Activated CD4-positive, alpha-beta T cell treated with anti-CD3 and anti-CD28 coated beads, Interleukin-2, amount 50 U/mL, for 24 hours (primary cell): ENCODE results near the gene MRM3.
"Not testable (repeated sequence)": the region's sequence is repeated elsewhere in the genome, so short reads cannot be mapped to it uniquely, and the experiment has no call there.

Source experiments
- DNase-seq, 2 donors: peaks; one replicate each; pipeline ENCODE4 v3.0.0-alpha.2; 2020; ENCODE audit warnings: low read depth in 1 of 2, low spot score in 1 of 2

The MRM3 gene

GRCh38 chr17:753418-753817, 28.7 kb upstream of the MRM3 start:
- no peak for DNase-seq

DNA sequence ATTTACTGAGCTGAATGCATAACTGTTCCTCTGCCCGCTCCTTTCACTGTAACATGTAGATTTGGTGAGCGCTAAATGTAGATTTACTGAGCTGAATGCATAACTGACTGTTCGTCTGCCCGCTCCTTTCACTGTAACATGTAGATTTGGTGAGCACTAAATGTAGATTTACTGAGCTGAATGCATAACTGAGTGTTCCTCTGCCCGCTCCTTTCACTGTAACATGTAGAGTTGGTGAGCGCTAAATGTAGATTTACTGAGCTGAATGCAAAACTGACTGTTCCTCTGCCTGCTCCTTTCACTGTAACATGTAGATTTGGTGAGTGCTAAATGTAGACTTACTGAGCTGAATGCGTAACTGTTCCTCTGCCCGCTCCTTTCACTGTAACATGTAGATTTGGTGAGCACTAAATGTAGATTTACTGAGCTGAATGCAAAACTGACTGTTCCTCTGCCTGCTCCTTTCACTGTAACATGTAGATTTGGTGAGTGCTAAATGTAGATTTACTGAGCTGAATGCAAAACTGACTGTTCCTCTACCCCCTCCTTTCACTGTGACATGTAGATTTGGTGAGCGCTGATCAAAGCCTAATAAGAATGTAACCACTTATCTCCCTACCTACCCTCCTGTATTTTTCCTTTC, 26.7 kb upstream of the MRM3 start:
- not testable (repeated sequence) for DNase-seq

DNA sequence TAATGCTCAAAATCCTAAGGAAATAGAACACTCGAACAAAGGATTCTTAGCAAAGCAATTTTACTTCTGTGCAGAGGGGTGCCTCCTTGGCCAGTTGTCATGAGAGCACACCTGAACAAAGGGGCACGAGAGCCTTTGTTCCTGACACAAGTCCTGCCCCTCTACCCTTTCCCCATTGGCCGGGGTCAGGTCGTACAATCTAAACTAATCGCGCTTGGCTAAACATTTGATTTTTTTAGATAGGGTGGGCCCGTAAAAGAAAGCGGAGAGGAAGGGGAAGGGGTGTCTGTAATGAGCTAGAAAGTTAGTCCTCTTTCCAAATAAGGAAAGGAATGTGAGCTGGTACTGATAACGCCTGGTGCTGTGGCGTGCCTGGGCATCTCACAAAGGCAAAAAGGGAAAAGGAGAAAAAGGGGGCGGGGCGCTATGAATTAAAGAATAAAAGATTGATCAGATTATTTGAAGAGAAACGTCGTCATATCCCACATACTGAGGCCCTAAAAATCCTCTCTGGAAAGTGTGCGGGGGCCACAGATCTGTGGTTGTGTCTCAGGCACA, 26.1 kb upstream of the MRM3 start:
- DNase-seq, result not testable (repeated sequence)

DNA sequence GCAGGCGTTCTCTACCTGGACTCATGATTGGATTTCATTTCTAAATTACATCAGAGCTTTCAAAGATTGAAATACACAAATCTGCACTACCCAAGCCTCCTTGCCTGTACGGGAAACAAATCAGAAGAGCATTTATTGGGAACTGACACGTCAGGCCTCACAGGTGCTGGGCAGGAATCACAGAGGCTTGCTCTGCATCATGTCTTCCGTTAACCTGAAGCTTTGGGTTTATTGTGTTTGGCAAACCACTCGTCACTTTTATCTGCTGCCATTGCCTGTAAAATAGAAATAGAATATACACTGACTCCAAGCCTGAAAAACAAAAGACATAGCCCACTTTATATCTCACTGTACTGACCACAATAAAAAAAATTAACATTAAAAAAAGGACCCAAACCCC, 22.2 kb upstream of the MRM3 start:
- DNase-seq, result no peak

DNA sequence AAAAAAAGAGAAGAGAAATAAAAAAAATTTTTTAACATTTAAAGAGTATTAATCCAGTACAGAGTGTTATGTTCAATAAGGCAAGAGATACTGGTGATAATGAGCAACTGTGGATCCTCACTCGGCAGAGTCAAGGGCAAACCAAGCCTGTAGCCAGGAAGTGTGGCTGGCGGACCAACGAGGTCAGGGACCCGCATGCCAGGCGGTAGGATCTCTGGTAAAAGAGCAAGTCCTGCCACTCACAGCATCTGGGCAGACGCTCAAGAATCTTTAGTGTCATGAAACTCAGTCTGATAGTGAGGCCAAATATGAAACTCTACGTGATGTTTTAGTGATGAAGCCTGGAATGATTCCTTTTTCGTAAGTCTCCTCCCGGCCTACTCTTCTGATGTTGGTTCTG, 21.8 kb upstream of the MRM3 start:
- no peak for DNase-seq

DNA sequence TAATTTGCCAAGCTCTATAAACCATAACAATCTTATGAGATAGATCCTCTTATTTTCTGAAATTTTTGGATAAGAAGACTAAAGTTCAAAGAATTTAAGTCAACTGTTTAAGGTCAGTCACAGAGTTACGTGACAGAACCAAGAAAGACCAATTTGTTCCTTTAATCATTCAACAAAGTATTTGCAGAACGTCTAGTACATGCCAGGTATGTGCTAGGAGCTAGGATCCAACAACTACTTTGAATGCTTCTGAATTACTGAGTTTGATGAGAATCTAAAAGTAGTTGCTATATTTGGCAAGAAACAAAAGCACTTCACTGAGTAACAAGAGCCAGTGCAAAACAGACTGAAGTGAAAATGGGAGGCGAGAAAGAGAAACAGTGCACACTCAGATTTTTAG, 15.1 kb upstream of the MRM3 start:
- DNase-seq, result no peak

DNA sequence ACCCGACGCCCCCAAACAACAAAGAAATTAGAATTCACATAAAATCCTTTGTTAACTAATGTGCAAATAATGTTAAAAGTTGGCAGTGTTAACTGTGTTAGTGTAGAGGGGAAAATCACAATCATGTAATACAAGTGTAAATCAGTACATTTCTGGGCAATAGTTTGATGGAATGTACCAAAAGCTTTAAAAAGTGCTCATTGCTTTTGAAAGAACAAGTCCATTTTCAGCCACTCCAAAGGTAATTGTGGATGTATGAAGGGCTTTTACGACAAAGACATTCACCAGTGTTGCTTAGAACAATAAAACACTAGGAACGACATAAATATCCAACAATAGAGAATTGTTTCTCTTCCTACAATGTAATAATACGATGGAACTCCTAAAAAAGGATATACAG, 9.1 kb upstream of the MRM3 start:
- DNase-seq, result no peak

- DNase-seq, result no peak
Observed at GRCh38 chr17:773467-774312, 8.5 kb upstream of the MRM3 start.

GRCh38 chr17:774313-774584, 7.9 kb upstream of the MRM3 start:
- no peak for DNase-seq

- no peak for DNase-seq
Observed at GRCh38 chr17:778096-778495, 4.1 kb upstream of the MRM3 start.

- no peak for DNase-seq
Observed at GRCh38 chr17:784143-784542, 2.0 kb downstream of the MRM3 start.

DNA sequence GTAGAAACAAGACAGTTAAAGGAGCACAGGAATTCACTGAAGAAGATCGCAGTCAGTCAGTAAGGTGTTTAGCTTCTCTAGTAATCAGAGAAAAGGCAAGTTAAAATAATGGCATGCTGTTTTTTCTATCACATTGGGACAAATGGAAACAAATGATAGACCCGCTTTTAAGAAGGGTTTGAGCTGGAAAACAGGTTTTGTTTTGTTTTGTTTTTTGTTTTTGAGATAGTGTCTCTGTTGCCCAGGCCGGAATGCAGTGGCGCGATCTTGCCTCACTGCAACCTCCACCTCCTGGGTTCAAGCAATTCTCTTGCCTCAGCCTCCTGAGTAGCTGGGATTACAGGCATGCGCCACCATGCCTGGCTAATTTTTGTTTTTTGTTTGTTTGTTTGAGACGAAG, 3.7 kb downstream of the MRM3 start:
- DNase-seq, result not testable (repeated sequence)

- no peak for DNase-seq
Observed at GRCh38 chr17:787641-788221, 5.6 kb downstream of the MRM3 start.

GRCh38 chr17:788551-788950, 6.4 kb downstream of the MRM3 start:
- no peak for DNase-seq

DNA sequence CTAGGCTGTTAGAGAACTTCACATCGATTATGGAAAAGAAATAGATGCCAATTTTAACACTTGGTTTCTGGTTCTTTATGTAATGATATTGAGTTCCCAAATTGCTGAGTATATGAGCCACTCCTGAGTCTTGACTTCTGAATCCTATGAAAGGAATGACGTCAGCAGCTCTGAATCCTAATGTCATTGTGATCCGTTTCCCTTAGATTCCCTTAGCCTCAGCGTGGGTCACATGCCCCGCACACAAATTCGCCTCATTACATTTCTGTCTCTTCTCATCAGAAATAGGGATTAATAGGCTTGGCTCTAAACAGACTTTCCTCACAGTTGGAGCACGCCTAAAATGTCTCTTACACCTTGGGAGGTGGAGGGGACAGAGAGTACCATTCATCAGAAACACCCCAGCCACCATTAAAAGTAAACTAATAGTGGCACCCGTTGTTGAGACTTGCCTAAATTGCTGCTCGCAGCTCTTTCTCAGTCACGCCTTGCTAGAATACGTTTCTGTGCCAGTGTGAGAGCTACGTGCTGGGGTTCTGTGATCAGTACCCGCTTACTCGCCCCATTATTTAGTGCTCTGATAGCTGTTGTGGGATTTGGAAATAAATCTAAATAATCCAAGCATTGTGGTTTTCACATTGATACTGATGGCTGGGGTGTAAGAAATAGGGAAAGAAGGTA, 7.1 kb downstream of the MRM3 start:
- no peak for DNase-seq

DNA sequence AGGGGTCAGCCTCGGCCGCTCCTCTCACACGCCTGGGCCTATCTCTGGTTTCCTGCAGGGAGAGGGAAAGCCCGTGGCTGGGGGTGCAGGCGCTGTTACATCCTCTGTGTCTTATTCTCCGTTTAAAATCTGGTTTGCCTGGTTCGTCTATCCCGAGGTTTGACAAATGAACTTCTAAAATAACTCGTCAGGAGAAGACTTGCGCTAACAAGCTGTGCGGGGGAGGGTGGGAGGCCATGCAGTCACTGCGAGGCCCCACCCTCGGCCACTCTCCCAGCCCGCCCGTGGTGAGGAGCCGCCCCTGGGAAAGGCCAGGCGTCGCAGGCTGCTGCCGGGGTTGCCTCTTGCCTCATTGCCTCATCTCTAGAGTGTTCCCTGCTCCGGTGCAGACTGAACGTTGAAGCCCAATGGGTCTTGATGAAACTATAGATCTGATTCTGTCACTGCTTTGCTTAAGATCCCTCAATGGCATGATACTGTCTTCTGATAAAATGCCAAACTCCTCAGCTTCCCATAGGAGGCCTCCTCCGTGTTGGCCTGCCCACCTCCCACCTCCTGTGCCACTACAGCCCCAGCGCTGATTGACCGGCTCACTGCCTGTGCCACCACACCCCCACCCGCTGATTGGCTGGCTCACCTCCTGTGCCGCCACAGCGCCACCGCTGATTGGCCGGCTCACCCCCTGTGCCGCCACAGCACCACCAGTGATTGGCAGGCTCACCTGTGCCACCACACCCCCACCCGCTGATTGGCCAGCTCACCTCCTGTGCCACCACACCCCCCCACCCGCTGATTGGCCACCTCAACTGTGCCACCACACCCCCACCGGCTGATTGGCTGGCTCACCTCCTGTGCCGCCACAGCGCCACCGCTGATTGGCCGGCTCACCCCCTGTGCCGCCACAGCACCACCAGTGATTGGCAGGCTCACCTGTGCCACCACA, 8.0 kb downstream of the MRM3 start:
- DNase-seq, result not testable (repeated sequence)

DNA sequence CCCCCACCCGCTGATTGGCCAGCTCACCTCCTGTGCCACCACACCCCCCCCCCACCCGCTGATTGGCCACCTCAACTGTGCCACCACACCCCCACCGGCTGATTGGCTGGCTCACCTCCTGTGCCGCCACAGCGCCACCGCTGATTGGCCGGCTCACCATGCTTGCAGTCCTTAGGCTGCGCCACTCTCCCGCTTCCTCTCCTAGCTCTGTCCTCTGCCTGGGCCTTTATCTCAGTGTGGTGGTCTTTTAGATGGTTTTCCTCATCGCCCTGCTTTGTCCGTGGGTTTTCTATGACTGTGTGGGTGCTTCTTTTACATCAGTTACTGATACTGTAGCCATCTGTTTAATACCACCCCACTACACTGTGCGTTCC, 8.7 kb downstream of the MRM3 start:
- DNase-seq, result not testable (repeated sequence)

DNA sequence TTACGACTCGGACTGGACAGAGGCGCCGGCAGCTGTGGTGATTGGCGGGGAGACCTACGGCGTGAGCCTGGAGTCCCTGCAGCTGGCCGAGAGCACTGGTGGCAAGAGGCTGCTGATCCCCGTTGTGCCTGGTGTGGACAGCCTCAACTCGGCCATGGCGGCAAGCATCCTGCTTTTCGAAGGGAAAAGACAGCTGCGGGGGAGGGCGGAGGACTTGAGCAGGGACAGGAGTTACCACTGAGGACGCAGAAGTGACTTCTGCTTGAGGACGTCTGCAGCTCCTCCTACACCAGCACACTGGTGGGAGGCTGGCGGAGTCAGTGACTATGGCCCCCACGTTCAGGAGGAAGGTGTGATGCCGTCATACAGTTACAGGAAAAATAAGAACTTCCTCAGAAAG, 9.7 kb downstream of the MRM3 start:
- DNase-seq, result no peak

GRCh38 chr17:792277-792676, 10.1 kb downstream of the MRM3 start:
- no peak for DNase-seq

DNA sequence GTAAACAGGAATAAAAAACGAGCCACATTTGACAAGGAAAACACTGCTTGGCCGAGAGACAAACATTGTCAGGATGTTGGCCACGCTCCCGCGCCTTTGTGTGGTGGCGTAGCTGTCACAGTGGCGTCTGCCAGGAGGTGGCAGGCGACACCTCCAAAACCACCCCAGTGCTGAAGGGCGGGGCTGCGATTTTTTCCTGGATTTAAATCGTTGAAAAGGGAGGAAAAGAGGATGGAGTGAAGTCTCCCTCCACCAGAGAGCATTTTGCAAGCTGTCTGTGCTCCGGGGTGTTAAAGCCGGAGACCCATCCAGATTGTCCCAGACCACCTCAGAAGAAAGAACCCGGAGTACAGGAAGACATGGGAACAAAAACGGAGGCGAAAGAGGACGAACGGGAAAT, 12.7 kb downstream of the MRM3 start:
- peak in 1 of 2 donors; percentile 7 for DNase-seq

DNA sequence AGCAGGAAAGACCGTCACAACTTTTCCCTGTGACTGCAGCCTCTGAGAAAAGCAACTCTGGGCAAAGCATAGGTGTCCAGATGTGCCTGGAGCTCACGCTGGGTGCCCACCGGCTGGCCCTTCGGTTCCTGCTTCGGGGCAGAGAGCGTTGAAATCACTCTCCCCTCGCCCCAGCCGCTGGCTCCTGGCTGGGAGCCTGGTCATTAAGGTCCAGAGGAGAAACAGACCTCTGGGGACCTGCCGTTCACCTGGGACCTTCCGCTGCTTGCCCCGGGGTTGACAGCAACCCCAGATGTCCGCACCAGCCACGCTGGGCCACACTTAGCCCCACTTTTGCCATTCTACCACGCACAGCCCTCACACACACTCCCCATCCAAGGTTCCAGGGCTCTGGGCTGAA, 13.1 kb downstream of the MRM3 start:
- DNase-seq, result no peak
